Neural cell (in vitro differentiated cells): Measurements from ENCODE around the gene MXD4. TPM values are rescaled to one million over a fixed set of nuclear protein-coding genes. Genes with fewer than 3 reads are reported as not detected.
A peak's percentile ranks its signal among the peaks of the same experiment; 100 is the strongest.

Experiments
- H2AFZ ChIP-seq: fragments of 200-600, 300-800 bp; sonication (generic), shearing (Covaris generic); 2 replicates; pipeline ENCODE4 v1.6.0; 2014; ENCODE audit warnings: low read depth, mild to moderate bottlenecking, antibody characterized with exemption, low read length, moderate library complexity
- H3F3A ChIP-seq: fragments of 200-600 bp; shearing (Covaris generic); 2 replicates; pipeline ENCODE4 v1.6.1; 2016; ENCODE audit warnings: mild to moderate bottlenecking, moderate library complexity, mixed read lengths, antibody characterized with exemption, low read length; ENCODE audit not compliant: insufficient read depth, poor library complexity, severe bottlenecking
- H3K27ac ChIP-seq: fragments of 200-600, 300-800 bp; sonication (generic), shearing (Covaris generic); 2 replicates; pipeline ENCODE4 v1.5.1; 2014; ENCODE audit warnings: mild to moderate bottlenecking, low read length, moderate library complexity
- H3K27me3 ChIP-seq: fragments of 300-800, 200-600 bp; sonication (generic), shearing (Covaris generic); 2 replicates; pipeline ENCODE4 v1.6.0; 2014; ENCODE audit warnings: mild to moderate bottlenecking, low read depth, low read length, moderate library complexity; ENCODE audit not compliant: insufficient read depth
- H3K36me3 ChIP-seq: fragments of 300-800, 200-600 bp; sonication (generic), shearing (Covaris generic); 2 replicates; pipeline ENCODE4 v1.5.1; 2014; ENCODE audit warnings: mild to moderate bottlenecking, antibody characterized with exemption, low read length, moderate library complexity; ENCODE audit not compliant: insufficient read depth
- H3K4me2 ChIP-seq: fragments of 300-800, 200-600 bp; sonication (generic), shearing (Covaris generic); 2 replicates; pipeline ENCODE4 v1.6.0; 2014; ENCODE audit warnings: mild to moderate bottlenecking, low read length
- H3K4me3 ChIP-seq: fragments of 300-800, 200-600 bp; sonication (generic), shearing (Covaris generic); 2 replicates; pipeline ENCODE4 v1.5.1; 2014; ENCODE audit warnings: mild to moderate bottlenecking, low read length, moderate library complexity
- H3K79me2 ChIP-seq: fragments of 200-600 bp; shearing (Covaris generic); replicated peaks from 2 replicates; pipeline ENCODE4 v1.6.0; 2014; ENCODE audit warnings: mild to moderate bottlenecking, low read length, moderate library complexity; ENCODE audit not compliant: insufficient read depth
- H3K9ac ChIP-seq: fragments of 300-800, 200-600 bp; sonication (generic), shearing (Covaris generic); 2 replicates; pipeline ENCODE4 v1.6.1; 2016; ENCODE audit warnings: mild to moderate bottlenecking, low read length, mixed read lengths
- H3K9me2 ChIP-seq: fragments of 200-600 bp; shearing (Covaris generic); 2 replicates; pipeline ENCODE4 v1.6.1; 2016; ENCODE audit warnings: mild to moderate bottlenecking, low read length, mixed read lengths; ENCODE audit not compliant: insufficient read depth
- H3K9me3 ChIP-seq: fragments of 200-600, 300-800 bp; sonication (generic), shearing (Covaris generic); 2 replicates; pipeline ENCODE4 v1.6.1; 2016; ENCODE audit warnings: mild to moderate bottlenecking, mixed run types, low read length, moderate library complexity, mixed read lengths
- H4K20me1 ChIP-seq: fragments of 200-600 bp; shearing (Covaris generic); 2 replicates; pipeline ENCODE4 v1.6.1; 2016; ENCODE audit warnings: mild to moderate bottlenecking, mixed run types; ENCODE audit not compliant: insufficient read depth
- EP300 ChIP-seq: fragments of 450-650 bp; conservative IDR thresholded peaks from 2 replicates; pipeline ENCODE4 v1.6.1; 2014; ENCODE audit warnings: antibody characterized with exemption, mild to moderate bottlenecking, moderate library complexity; ENCODE audit not compliant: poor library complexity, severe bottlenecking
- EZH2 ChIP-seq: fragments of 200-600, 300-800 bp; shearing (Covaris generic), sonication (generic); IDR thresholded peaks from 2 replicates; pipeline ENCODE4 v1.6.1; 2014; ENCODE audit warnings: antibody characterized with exemption, low read length, borderline replicate concordance, mild to moderate bottlenecking; ENCODE audit not compliant: insufficient read depth, poor library complexity, severe bottlenecking
- MXI1 ChIP-seq: fragments of 450-650 bp; conservative IDR thresholded peaks from 2 replicates; pipeline ENCODE4 v1.6.1; 2014; ENCODE audit warnings: antibody characterized with exemption, mild to moderate bottlenecking; ENCODE audit not compliant: poor library complexity, severe bottlenecking
- POLR2AphosphoS5 ChIP-seq: IDR thresholded peaks from 2 replicates; pipeline ENCODE4 v1.6.1; 2012
- RAD21 ChIP-seq: fragments of 450-650 bp; conservative IDR thresholded peaks from 2 replicates; pipeline ENCODE4 v1.6.1; 2014; ENCODE audit warnings: antibody characterized with exemption, mild to moderate bottlenecking, moderate library complexity
- SMC3 ChIP-seq: fragments of 450-650 bp; conservative IDR thresholded peaks from 2 replicates; pipeline ENCODE4 v1.6.1; 2014; ENCODE audit warnings: antibody characterized with exemption, mild to moderate bottlenecking, moderate library complexity; ENCODE audit not compliant: poor library complexity
- TAF1 ChIP-seq: IDR thresholded peaks from 2 replicates; pipeline ENCODE4 v1.6.1; 2012; ENCODE audit warnings: low read depth
- polyA minus RNA-seq: library from RNA; depleted of rRNA, polyadenylated mRNA; stranded (reverse); fragments of >200 nt; gene quantifications from 2 replicates; pipeline ENCODE4 v1.2.3, GENCODE V29; 2014
- polyA plus RNA-seq: library from polyadenylated mRNA; depleted of rRNA; stranded (reverse); fragments of >200 nt; gene quantifications from 2 replicates; pipeline ENCODE4 v1.2.3, GENCODE V29; 2014
- TF ChIP-seq, protein P1 (sequence below): IDR thresholded peaks from 2 replicates; pipeline ENCODE4 v1.6.1; 2012; ENCODE audit warnings: borderline replicate concordance
- TF ChIP-seq, protein P2 (sequence below): fragments of 450-650 bp; IDR thresholded peaks from 2 replicates; pipeline ENCODE4 v1.5.1; 2014; ENCODE audit warnings: antibody characterized with exemption, mild to moderate bottlenecking, moderate library complexity; ENCODE audit not compliant: poor library complexity, severe bottlenecking

Gene MXD4, protein sequence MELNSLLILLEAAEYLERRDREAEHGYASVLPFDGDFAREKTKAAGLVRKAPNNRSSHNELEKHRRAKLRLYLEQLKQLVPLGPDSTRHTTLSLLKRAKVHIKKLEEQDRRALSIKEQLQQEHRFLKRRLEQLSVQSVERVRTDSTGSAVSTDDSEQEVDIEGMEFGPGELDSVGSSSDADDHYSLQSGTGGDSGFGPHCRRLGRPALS
- polyA plus RNA-seq = 58.4 and 65.4 TPM in 2 replicates
- 54.3 and 61.4 TPM in 2 replicates for polyA minus RNA-seq

DNA sequence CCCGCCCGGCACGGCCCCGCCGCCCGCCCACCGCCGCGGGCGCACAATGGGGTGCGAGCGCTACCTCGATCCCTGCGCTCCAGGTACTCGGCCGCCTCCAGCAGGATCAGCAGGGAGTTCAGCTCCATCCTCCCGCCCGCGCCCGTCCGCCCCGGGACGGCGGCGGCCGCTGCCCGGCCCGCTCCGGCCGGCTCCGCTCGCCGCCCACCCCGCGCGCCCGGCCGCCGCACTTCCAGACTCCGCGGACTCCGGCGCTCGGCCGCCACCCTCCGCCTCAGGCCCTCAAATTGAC is at the start of gene MXD4:
TSS of gene MXD4 (minus strand) at position 257 of the 292 bp plus-strand sequence. CDS start at position 128, 129 bp downstream.
- Histone ChIP-seq H3K9ac (peak within 1 kb of the TSS; percentile 89), H3K4me3 (peak within 1 kb of the TSS; percentile 89), H3K27ac (peak within 1 kb of the TSS; percentile 86), H3K9me2 (no peaks in the 10 kb centered on the region), H3K9me3 (no peaks in the 10 kb centered on the region), H2AFZ (peak within 1 kb of the TSS; percentile 56), H3K27me3 (no peaks in the 10 kb centered on the region), H3K36me3 (no peaks in the 10 kb centered on the region), H3K4me2 (peak within 1 kb of the TSS; percentile 48), H3K79me2 (peaks cover 32% of the 10 kb centered on the region), H3F3A (no peaks in the 10 kb centered on the region), H4K20me1 (peaks cover 28% of the 10 kb centered on the region)
- TF ChIP-seq POLR2AphosphoS5 (peak; percentile 68), SMC3 (no peak)

DNA sequence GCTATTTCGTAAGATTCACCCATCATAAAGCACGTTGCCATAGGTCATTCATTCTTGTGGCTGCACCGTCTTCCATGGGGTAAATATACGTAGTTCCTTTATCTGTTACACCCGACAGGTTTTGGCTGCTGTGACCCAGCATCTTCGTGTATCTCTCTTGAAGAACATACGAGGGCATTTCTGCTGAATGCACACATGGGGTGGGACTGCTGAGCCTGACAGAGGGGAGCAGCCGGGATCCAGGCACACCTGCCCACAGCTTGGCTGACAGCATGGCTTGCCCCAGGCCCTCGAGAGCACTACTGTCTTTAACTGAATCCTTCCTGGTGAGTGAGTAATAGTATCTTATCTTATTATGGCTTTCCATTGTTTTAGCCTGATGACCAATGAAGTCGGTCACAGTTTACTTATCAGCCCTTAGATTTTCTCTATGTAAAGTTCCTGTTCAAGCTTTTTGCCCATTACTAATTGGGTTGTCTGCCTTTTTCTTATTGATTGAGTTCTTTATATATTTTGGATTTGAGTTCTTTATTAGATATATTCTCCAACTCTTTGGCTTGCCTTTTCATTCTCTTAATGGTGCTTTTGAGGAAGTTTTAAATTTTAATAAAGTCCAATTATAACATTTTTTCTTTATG is 45.0 kb upstream of the MXD4 start:
- Histone ChIP-seq H3K9me3 (no peaks in the 10 kb centered on the region), H3K79me2 (no peaks in the 10 kb centered on the region), H3K36me3 (no peaks in the 10 kb centered on the region), H3K4me2 (no peak overlapping the region), H3K27me3 (no peaks in the 10 kb centered on the region), H3K4me3 (no peak overlapping the region), H4K20me1 (no peaks in the 10 kb centered on the region), H3K9me2 (no peaks in the 10 kb centered on the region), H3K9ac (no peak overlapping the region), H2AFZ (no peak overlapping the region), H3K27ac (no peak overlapping the region), H3F3A (no peaks in the 10 kb centered on the region)
- no peak for TF ChIP-seq EZH2
- no peak for TF ChIP-seq TAF1
- TF ChIP-seq POLR2AphosphoS5 = no peak
- no peak for TF ChIP-seq SMC3
- TF ChIP-seq, protein P1, sequence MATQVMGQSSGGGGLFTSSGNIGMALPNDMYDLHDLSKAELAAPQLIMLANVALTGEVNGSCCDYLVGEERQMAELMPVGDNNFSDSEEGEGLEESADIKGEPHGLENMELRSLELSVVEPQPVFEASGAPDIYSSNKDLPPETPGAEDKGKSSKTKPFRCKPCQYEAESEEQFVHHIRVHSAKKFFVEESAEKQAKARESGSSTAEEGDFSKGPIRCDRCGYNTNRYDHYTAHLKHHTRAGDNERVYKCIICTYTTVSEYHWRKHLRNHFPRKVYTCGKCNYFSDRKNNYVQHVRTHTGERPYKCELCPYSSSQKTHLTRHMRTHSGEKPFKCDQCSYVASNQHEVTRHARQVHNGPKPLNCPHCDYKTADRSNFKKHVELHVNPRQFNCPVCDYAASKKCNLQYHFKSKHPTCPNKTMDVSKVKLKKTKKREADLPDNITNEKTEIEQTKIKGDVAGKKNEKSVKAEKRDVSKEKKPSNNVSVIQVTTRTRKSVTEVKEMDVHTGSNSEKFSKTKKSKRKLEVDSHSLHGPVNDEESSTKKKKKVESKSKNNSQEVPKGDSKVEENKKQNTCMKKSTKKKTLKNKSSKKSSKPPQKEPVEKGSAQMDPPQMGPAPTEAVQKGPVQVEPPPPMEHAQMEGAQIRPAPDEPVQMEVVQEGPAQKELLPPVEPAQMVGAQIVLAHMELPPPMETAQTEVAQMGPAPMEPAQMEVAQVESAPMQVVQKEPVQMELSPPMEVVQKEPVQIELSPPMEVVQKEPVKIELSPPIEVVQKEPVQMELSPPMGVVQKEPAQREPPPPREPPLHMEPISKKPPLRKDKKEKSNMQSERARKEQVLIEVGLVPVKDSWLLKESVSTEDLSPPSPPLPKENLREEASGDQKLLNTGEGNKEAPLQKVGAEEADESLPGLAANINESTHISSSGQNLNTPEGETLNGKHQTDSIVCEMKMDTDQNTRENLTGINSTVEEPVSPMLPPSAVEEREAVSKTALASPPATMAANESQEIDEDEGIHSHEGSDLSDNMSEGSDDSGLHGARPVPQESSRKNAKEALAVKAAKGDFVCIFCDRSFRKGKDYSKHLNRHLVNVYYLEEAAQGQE = no peak
- no peak for TF ChIP-seq MXI1
- no peak for TF ChIP-seq EP300
- no peak for TF ChIP-seq RAD21
- TF ChIP-seq, protein P2, sequence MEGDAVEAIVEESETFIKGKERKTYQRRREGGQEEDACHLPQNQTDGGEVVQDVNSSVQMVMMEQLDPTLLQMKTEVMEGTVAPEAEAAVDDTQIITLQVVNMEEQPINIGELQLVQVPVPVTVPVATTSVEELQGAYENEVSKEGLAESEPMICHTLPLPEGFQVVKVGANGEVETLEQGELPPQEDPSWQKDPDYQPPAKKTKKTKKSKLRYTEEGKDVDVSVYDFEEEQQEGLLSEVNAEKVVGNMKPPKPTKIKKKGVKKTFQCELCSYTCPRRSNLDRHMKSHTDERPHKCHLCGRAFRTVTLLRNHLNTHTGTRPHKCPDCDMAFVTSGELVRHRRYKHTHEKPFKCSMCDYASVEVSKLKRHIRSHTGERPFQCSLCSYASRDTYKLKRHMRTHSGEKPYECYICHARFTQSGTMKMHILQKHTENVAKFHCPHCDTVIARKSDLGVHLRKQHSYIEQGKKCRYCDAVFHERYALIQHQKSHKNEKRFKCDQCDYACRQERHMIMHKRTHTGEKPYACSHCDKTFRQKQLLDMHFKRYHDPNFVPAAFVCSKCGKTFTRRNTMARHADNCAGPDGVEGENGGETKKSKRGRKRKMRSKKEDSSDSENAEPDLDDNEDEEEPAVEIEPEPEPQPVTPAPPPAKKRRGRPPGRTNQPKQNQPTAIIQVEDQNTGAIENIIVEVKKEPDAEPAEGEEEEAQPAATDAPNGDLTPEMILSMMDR = no peak
